Stimulated activated CD8-positive, alpha-beta memory T cell treated with anti-CD3 and anti-CD28 coated beads, Interleukin-4, amount 100 ng/mL, for 4 hours (primary cell): ENCODE data around the gene S100A14.
A peak's percentile ranks its signal among the peaks of the same experiment; 100 is the strongest.
"Not testable (repeated sequence)": the region's sequence is repeated elsewhere in the genome, so short reads cannot be mapped to it uniquely, and the experiment has no call there.

Experiments
- DNase-seq, 2 donors: peaks; one replicate each; pipeline ENCODE4 v3.0.0-alpha.2; 2020; ENCODE audit warnings: low read depth in 2 of 2, low spot score in 1 of 2

S100A14 gene

DNA sequence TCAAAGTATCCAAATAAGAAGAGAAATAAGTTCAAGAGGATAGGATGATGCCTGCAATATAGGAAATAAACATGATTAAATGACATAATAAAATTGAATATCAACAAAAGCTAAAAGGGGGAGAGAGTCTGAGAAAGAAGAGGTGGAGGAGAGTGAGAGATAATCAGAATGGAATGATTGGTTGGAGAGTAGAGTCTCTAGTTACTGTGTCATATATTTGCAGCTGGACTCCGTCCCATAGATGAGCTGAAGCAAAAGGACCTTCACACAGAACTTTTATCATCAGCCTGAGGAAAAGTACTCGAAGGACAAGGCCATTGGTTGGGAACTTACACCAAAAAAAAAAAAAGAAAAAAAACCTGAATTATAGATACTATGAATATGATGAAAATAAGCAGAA lies 27.6 kb downstream of the S100A14 start:
- DNase-seq = no peak

DNA sequence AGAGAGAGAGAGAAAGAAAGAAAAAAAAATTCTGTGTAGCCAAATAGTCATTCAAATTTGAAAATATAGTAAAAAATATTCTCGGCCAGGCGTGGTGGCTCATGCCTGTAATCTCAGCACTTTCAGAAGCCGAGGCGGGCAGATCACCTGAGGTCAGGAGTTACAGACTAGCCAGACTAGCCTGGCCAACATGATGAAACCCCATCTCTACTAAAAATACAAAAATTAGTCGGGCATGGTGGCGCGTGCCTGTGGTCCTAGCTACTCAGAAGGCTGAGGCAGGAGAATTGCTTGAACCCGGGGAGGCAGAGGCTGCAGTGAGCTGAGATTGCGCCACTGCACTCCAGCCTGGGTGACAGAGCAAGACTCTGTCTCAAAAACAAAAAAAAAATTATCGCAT lies 28.1 kb downstream of the S100A14 start:
- not testable (repeated sequence) for DNase-seq

DNA sequence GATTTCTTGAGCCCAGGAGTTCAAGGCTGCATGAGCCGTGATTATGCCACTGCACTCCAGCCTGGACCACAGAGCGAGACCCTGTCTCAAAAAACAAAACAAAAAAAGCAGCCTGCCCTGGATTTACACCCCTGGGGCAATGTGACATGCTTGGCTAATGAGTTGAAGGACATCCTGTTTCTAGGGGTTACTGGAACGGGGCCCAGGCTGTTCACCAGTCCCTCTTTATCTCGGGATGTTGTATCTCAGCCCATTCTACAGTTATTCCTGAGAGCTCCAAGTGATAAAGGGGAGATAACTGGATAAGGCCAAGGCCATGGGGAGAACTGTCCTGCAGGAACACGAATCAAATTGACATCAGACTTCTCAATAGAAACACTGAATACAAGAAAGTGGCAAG lies 28.8 kb downstream of the S100A14 start:
- no peak for DNase-seq

DNA sequence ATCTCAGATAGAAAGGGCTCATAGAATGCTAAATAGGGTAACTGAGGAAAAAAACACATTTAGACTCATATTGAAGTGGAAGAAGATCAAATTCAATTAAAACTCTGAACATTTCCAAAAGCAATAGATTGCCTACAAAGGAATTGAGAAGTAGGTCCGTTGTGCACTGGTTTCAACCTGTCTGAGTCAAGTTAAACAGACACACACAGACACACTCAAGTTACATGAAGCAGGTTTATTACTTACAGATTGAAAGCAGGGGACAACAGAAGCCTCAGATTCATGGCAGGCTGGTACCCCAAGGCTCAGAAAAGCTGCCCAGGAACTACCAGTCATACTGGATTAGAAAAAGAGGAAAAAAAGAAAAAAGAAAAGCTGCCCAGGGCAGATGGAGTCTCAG lies 29.8 kb downstream of the S100A14 start:
- DNase-seq = no peak

DNA sequence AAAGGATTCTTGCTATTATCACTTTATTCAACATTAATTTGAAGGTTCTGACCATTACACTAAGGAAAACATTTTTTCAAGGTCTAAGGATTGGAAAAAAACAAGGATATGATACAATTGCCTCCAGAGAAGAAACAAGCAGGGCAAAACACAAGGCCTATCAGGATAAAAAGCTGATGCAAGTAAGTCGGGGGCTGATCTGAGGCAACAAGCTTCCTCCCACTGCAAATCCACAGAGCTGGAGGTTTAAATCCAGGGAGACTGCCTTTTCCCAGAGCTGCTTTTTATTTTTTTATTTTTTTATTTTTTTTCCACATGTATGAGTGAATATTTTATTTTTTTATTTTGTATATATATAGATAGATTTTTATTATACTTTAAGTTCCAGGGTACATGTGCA lies 31.1 kb downstream of the S100A14 start:
- no peak for DNase-seq

DNA sequence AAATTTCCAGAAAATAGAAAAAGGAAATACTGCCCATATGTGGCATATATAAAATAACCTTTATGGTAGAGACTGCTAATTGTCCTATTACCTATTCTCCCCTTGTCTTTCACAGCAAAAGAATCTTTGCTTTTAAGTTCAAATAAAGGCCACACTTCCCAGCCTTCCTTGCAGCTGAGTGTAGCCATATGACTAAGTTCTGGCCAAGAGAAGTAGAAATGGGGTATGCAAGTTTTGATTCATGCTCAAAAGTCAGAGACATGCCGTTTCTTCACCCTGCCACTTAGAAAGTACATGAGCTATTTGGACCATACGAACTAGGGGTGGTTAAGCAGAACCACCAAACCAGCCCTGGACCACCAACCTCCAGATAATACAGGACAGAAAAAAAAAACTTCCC lies 32.1 kb downstream of the S100A14 start:
- DNase-seq = no peak

DNA sequence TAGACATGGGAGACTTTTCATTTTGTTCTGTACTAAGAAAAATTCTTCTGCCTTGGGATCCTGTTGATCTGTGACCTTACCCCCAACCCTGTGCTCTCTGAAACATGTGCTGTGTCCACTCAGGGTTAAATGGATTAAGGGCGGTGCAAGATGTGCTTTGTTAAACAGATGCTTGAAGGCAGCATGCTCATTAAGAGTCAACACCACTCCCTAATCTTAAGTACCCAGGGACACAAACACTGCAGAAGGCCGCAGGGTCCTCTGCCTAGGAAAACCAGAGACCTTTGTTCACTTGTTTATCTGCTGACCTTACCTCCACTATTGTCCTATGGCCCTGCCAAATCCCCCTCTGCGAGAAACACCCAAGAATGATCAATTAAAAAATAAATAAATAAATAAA lies 32.6 kb downstream of the S100A14 start:
- not testable (repeated sequence) for DNase-seq

DNA sequence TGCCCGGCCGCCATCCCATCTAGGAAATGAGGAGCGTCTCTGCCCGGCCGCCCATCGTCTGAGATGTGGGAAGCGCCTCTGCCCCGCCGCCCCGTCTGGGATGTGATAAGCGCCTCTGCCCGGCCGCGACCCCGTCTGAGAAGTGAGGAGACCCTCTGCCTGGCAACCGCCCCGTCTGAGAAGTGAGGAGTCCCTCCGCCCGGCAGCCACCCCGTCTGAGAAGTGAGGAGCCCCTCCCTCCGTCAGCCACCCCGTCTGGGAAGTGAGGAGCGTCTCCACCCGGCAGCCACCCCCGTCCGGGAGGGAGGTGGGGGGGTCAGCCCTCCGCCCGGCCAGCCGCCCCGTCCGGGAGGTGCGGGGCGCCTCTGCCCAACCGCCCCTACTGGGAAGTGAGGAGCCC lies 33.3 kb downstream of the S100A14 start:
- not testable (repeated sequence) for DNase-seq

DNA sequence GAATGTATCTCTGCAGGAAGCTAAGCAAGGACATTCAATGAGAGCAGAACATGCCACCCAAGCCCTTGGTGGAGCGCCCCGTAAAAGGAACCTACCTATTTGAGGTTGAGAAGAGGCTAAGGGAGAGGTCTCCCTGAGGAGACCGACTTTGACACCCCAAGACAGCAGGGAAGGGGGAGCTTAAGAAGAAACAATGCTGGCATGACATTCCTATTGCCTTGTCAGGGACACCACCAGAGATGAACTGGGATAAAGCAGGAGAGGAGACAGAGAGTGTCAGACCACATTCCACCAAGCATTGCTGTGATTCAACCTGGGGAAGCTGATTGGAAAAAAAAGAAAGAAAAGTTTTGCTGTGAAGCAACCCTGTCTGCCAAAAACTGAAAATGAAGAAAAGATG lies 37.2 kb downstream of the S100A14 start:
- DNase-seq = no peak

DNA sequence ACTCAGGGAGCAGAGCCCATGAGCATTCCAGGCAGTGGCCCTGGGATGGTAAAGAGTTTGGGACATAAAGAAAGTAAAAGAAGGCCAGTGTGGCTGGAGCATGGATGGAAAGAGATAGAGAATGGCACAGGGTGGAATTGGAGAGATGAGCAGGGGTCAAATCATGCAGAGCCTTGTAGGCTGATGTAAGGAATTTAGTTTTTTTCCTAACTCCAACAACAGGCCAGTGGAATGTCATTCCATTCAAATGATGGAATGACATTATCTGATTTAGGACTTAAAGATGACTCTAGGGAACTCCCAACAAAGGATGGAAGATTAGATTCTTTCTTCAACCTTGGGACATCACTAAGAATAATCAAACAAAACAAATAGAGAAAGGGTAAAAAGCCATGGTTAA lies 37.6 kb downstream of the S100A14 start:
- DNase-seq = no peak

DNA sequence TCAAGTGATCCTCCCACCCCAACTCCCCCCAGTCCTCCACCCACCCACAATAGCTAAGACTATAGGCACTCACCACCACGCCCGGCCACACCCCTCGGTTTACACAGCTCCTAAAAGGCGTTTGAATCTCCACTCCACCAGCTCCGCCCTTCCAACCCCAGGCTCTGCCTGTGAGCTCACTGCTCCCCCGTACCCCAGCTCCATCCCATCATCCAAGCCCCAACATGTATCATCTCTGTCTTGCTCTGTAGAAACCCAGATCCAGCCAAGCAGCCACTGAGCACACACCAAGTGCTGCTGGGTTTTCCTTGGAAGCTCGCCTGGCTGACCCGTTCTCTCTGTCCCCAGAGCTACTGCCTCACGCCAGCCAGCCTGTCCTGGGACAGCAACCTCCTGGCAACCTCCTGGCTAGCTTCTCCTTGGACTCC lies 38.5 kb downstream of the S100A14 start:
- no peak for DNase-seq

DNA sequence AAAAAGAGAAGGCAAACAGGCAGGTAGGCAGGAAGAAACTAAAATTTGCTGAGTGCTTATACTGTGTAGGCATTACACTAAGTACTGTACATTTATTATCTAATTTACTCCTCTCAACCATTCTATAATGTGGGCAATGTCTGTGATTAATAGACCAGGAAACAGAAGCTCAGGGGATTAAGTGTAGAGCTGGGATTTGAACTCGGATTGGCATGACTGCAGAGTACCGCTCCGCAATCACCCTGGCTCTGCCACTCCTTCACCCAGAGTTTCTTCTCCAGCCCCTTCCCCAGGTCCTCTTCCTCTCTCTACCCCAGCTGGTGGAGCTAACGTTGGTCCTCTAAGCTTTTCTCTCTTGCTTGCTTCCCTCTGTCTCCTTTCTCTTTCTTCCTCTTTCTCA lies 39.0 kb downstream of the S100A14 start:
- DNase-seq = no peak

DNA sequence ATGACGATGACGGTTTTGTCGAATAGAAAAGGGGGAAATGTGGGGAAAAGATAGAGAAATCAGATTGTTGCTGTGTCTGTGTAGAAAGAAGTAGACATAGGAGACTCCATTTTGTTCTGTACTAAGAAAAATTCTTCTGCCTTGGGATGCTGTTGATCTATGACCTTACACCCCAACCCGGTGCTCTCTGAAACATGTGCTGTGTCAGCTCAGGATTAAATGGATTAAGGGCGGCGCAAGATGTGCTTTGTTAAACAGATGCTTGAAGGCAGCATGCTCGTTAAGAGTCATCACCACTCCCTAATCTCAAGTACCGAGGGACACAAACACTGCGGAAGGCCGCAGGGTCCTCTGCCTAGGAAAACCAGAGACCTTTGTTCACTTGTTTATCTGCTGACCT lies 40.6 kb downstream of the S100A14 start:
- DNase-seq = not testable (repeated sequence)

DNA sequence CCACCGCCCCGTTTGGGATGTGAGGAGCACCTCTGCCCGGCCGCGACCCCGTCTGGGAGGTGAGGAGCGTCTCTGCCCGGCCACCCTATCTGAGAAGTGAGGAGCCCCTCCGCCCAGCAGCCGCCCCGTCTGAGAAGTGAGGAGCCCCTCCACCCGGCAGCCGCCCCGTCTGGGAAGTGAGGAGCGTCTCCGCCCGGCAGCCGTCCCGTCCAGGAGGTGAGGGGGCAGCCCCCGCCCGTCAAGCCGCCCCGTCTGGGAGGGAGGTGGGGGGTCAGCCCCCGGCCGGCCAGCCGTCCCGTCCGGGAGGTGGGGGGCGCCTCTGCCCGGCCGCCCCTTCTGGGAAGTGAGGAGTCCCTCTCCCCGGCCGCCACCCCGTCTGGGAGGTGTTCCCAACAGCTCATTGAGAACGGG lies 41.0 kb downstream of the S100A14 start:
- not testable (repeated sequence) for DNase-seq

DNA sequence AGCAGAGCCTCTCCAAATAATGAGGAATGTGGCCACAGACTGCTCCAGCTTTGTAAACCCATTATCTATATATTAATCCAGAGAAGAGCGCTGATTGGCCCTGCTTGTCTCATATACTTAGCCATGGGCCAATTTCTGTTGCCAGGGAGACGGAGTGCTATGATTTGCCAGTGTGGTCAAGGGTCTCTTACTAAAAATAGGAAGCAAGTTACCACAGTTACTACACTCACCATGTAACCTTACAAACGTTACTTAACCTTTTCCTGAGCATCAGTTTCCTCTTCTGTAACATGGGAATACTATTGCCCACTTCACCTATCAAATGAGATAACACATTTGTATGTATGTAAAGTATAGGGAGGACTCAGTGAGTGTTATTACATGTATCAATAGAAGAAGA lies 42.8 kb downstream of the S100A14 start:
- no peak for DNase-seq

DNA sequence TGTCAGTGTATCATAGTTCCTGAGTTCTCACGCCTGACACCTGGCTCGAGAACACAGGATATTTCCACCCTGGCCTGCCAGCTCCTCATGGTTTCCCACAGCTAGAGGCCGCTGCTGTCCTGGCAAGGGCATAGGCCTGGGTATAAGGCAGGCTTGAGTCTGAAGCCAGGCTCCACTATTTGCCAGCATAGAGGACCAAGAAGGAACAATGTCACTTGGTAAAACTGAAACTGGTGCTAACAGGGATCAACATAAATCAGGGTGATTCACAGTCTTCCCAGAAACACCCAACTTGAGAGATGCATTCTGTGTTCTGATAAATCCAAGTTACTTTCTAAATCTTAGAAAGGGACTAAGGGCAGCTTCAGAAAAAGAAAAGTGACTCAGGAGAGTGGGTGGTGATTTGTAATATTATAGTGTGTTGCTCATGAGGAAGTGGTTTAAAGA lies 43.5 kb downstream of the S100A14 start:
- DNase-seq = no peak

DNA sequence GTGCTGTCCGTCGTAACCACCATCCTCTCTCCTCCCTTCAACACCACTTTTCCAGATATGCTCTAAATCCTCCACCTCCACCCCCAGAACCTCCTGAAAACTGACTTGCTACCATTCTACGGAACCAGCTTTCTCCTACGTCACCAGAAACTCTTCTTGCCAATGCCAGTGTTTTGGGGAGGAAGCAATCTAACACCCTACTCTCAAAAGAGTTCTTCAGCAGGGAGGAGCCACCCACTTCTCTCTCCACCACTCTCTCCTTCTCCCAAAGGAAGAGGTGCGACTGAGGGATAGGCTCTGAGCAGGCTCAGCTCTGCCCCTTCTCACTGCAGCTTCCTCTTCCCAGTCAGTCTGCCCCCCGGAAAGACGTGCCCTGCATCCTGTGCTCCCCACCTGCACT lies 44.4 kb downstream of the S100A14 start:
- no peak for DNase-seq

DNA sequence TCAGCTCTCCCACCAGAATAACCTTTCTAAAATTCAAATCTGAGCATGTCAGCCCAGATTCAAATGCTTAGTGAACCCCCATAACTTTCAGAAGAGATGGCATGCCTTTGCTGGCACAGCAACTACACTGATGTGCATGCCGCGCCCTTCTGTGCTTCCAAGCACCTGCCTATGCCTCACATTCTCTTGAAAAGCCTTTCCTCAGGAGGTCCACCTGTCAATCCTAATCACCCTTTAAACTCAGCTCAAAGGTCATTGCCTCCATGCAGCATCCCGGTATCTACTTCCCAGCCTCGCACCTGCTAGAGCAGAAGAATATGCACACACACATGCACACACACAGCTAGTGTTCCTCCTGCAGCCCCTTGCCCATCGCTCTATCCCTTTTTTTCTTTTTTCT lies 45.3 kb downstream of the S100A14 start:
- DNase-seq = no peak

DNA sequence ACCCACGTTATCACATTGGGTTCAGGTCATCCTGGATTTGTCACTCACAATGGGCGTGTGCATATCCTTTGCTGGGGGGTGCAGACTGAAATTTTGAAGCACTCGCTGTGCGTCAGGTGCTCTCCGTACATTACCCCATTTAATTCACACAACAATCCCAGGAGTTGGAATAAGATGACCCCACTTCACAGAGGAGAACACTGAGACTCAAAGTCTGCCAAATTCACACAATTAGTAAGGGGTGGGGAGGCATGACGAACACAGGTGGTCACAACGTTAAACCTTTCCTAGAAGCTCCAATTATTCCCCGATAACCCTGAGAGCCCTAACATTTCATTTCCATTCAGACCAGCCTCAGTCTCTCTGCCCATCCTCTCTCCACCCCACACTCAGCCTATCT lies 46.7 kb downstream of the S100A14 start:
- no peak for DNase-seq

DNA sequence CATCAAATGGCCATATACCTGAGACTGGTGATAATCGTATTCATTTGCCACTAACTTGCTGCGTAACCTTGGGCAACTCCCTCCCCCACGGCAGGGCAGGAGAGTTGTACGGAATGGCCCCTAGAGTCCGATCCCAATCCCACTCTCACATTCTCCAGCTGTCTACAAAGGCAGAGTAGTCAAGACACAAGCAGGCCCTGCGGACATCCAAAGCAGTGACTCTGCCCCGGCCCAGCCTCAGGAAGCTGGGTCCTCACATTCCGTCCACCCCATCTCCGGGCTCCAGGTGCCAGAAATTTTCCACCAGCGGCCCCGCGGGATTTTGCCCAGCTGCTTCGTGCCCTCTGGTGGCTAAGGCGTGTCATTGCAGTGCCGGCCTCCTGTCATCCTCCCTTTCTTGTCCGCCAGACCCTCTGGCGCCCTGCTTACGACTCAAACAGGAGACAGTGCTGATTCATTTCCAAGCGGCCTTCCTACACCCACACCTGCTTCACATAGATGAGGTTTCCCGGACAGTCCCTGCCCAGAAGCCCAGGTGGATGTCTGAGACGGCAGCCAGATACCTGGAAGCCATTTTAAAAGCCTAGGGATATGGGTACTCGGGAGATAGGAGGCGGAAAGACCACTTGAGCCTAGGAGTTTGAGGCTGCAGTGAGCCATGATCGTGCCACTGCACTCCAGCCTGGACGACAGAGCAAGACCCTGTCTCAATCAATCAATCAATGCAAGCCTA lies 47.6 kb downstream of the S100A14 start:
- peak; percentile 51 to 69 for DNase-seq

DNA sequence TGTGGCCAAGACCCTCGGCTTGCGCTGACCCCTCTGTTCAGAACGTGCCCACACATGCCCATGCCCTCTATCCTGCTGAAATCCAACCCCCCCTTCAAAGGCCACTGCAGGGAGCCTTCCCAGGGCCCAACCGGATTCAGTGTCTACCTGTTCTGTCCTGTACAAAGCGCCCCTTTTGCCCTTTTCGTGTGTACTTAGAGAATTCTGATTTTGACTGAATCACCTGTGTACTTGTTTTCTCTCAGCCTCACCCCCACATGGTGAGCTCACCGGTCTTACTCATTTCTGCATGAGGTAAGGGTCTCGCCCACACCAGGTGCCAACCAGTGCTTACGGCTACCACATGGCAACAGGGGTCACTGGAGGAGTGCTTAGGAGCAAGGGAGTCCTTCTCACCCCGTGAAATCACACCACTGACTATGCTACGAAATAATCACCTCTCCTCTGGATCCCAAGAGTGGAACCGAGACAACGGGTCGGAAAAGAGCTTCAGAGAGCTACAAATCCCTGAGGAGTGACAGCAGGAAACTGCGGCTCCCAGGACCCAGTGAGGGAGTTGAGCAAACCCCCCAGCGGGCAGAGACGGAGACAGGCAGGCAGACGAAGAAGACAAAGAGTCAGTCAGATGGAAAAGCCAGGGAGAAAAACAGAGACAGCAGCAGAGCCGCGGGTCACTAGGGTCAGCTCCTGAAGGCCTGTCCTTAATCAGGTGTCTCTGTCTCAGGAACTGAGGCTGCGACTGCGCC lies 48.3 kb downstream of the S100A14 start:
- no peak for DNase-seq
